GM18505 (cell line): ENCODE results near the gene SMARCE1.
A peak's percentile ranks its signal among the peaks of the same experiment; 100 is the strongest.
"Not testable (repeated sequence)": the region's sequence is repeated elsewhere in the genome, so short reads cannot be mapped to it uniquely, and the experiment has no call there.

Experiments
- ATAC-seq: cut with Tn5 transposase; IDR thresholded peaks from one replicate; pipeline ENCODE4 v1.9.1; 2021; ENCODE audit not compliant: unreplicated experiment
- POLR2A ChIP-seq: IDR thresholded peaks from 4 replicates; pipeline ENCODE4 v1.6.1; 2011; ENCODE audit warnings: borderline replicate concordance; ENCODE audit not compliant: insufficient read depth, insufficient read length; ENCODE audit errors: extremely low read depth

SMARCE1 gene

GRCh38 chr17:40599468-40599763 lies 48.2 kb downstream of the SMARCE1 start:
- TF ChIP-seq POLR2A = no peak
- no peak for ATAC-seq

DNA sequence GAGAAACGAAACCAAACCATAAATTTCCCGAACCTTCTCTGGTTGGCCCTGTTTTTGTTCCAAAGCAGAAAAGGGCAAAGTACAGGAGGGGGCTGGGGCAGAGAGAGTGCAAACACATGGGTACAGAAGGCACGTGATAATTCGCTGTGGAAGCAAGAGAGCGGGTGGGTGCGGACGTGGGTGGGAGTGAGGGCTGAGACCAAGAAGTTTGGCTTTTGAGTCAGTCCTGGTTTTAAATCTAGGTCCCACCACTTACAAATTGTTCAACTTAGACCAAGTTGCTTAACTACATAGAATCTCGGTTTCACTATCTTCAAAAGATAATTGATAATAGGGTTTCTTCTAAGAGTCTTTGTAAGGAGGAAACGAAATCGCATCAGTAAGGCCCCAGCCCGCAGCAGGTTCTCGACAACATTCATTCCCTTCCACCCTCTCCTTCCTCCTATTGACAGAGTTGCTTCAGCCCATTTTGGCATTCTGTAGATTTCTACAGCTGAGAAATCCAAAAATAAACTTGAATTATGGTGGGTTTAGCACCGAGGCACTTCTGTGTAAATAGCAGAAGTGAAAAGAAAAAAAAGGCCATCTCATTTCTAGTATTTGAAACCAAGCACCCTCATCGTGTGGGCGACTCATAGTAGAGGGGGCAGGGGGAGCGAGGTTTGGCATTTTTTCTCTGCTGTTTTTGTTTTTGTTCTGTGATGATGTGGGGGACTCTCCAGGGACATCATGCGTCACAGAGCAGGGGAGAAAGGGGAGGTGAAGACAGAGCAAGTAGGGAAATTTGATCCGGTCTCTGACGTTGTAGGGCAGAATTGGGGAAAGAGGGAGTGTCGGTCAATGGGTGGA lies 48.8 kb downstream of the SMARCE1 start:
- peak; percentile 27 for TF ChIP-seq POLR2A
- peak; percentile 72 for ATAC-seq

DNA sequence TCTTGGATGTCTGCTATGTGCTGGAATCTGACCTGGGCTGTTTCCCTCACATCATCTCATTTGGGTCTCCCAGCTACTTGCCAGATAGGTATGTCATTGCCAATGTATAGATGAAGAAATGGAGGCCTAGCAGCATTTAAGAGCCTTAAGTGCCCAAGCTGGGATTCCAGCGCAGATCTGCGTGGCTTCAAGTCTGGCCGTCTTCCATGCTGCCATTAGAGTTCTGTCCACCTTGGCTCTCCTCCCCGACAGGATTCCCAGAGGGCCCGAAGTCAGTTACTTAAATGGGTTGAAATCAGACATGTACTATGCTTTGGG lies 49.4 kb downstream of the SMARCE1 start:
- no peak for TF ChIP-seq POLR2A
- no peak for ATAC-seq

GRCh38 chr17:40597556-40598300 lies 49.9 kb downstream of the SMARCE1 start:
- ATAC-seq = no peak
- no peak for TF ChIP-seq POLR2A

DNA sequence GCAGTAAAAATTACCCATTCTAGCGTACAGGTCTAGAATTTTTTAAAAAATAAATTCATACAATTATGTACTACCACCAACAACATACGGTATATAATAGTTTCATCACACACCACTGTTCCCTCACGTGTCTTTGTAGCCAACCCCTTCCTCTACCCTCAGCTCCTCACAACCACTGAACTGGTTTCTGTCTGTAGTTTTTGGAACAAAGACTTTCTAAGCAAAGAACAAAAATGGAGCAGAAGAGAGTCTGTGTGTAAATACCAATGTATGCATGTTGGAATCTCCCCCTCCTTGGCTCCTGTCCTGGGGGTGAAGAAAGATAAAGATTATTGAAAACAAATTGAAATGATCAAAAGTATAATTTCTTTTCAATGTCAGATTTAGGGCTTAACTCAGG lies 50.5 kb downstream of the SMARCE1 start:
- no peak for ATAC-seq
- TF ChIP-seq POLR2A = no peak

- no peak for ATAC-seq
- no peak for TF ChIP-seq POLR2A
These were observed 51.2 kb downstream of the SMARCE1 start for GRCh38 chr17:40596261-40596919.

DNA sequence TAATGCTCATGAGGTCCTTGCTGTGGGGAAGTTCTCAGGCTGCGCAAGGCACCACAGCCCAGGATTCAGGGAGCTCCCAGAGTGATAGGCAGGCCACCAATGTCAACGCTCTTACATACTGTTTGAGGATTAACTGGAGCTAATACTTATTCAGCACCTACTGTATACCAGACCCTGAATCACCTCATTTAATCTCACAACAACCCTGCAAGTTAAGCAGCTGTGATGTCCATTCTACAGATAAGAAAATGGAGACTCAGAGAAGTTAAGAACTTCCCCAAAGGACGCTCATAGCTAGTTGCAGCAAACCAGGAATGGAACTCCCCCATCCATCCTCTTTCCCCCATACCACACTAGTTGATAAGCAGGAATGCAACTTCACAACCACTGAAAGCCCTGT lies 56.9 kb downstream of the SMARCE1 start:
- no peak for ATAC-seq
- TF ChIP-seq POLR2A = no peak

GRCh38 chr17:40588552-40588951 lies 59.1 kb downstream of the SMARCE1 start:
- no peak for TF ChIP-seq POLR2A
- ATAC-seq = no peak

DNA sequence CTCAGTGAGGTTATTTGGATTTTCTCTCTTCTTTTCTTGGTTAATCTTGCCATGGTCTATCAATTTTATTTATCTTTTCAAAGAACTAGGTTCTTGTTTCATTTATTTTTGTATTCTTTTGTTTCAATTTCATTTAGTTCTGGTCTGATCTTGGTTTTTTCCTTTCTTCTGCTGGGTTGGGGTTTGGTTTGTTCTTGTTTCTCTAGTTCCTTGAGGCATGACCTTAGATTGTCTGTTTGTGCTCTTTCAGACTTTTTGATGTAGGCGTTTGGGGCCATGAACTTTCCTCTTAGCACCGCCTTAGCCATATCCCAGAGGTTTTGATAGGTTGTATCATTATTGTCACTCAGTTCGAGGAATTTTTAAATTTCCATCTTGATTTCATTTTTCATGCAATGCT lies 61.4 kb downstream of the SMARCE1 start:
- ATAC-seq = not testable (repeated sequence)

DNA sequence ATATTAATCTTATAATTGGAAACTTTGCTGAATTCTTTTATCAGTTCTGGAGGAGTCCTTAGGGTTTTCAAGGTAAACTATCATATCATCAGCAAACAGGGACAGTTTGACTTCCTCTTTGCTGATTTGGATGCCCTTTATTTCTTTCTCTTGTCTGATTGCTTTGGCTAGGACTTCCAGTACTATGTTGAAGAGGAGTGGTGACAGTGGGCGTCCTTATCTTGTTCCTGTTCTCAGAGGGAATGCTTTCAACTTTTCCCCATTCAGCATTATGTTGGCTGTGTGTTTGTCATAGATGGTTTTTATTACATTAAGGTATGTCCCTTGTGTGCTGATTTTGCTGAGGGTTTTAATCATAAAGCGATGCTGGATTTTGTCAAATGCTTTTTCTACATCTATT lies 62.7 kb downstream of the SMARCE1 start:
- not testable (repeated sequence) for ATAC-seq

DNA sequence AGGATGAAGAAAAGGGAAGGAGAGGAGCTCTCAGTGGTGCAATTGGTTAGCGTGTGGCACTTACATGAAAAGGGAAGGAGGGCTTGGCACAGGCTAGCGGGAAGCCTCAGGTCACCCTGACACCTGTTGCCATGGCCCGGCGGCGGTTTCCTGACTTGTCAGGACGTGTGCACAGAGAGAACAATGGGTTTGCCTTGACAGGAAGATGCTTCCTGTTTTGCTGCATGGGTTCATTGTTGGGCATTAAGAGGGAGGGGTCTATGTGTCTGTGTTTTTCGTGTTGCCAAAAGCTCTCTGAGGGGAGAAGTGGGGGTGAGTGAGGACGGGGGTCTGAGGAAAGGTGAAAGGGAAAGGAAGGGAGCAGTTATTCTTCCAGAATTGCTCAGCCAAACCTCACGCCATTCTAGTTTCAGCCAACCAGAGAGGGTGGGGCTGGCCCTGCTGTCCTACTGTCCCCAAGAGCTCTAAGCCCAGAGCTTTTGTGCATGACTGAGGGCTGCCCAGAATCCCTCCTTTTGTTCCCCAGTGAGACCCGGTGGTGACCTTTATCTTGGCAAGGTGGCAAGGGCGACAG lies 65.2 kb downstream of the SMARCE1 start:
- no peak for TF ChIP-seq POLR2A
- ATAC-seq = peak; percentile 78

- ATAC-seq = no peak
- no peak for TF ChIP-seq POLR2A
These were observed 67.5 kb downstream of the SMARCE1 start for GRCh38 chr17:40580140-40580539.

- no peak for ATAC-seq
- TF ChIP-seq POLR2A = no peak
These were observed 68.1 kb downstream of the SMARCE1 start for GRCh38 chr17:40579471-40579870.

DNA sequence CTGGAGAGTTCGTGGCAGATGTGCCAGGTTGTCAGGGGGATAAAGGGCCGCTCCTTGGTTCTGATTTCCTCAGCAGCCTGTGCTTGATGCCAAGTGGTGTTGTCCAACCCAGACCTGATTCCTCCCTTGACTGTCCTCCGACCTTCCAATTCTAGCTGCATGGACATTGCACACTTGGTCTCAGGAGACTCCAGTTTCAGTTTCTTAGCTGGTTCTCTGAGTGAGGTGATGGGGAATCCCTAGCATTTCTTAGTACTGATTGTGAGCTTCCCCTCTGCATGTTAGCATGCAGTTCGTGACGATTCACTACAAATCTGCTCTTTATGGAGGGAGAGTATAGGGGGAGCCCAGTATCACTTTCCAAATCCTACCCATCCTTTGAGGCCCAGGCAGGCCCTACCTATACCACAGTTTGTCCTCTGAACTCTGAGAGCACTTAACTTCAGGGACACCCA lies 70.0 kb downstream of the SMARCE1 start:
- no peak for ATAC-seq

More for the DNA sequence above, 70.0 kb downstream of the SMARCE1 start:
- TF ChIP-seq POLR2A = no peak
